Activated CD8-positive, alpha-beta memory T cell treated with anti-CD3 and anti-CD28 coated beads, Interleukin-2, amount 50 U/mL, for 24 hours (primary cell): ENCODE results near the gene SV2C.

ENCODE experiments used
- DNase-seq: peaks from one replicate; pipeline ENCODE4 v3.0.0-alpha.2; 2020; ENCODE audit errors: extremely low read depth

The SV2C gene

GRCh38 chr5:76099286-76099702, 16.1 kb downstream of the SV2C start:
- DNase-seq = no peak

- DNase-seq = no peak
Observed at GRCh38 chr5:76099756-76100155, 16.6 kb downstream of the SV2C start.

- DNase-seq = no peak
Observed at GRCh38 chr5:76104027-76104426, 20.8 kb downstream of the SV2C start.

- DNase-seq = no peak
Observed at GRCh38 chr5:76106149-76106548, 23.0 kb downstream of the SV2C start.

- DNase-seq = no peak
Observed at GRCh38 chr5:76111477-76112174, 28.4 kb downstream of the SV2C start.

- no peak for DNase-seq
Observed at GRCh38 chr5:76113103-76113502, 29.9 kb downstream of the SV2C start.

- no peak for DNase-seq
Observed at GRCh38 chr5:76114179-76114851, 31.1 kb downstream of the SV2C start.

- no peak for DNase-seq
Observed at GRCh38 chr5:76125346-76125745, 42.2 kb downstream of the SV2C start.

- no peak for DNase-seq
Observed at GRCh38 chr5:76125888-76126287, 42.7 kb downstream of the SV2C start.

- DNase-seq = no peak
Observed at GRCh38 chr5:76134003-76134402, 50.8 kb downstream of the SV2C start.

- no peak for DNase-seq
Observed at GRCh38 chr5:76134646-76135045, 51.5 kb downstream of the SV2C start.

- no peak for DNase-seq
Observed at GRCh38 chr5:76137887-76138542, 54.8 kb downstream of the SV2C start.

GRCh38 chr5:76143884-76144283, 60.7 kb downstream of the SV2C start:
- no peak for DNase-seq

GRCh38 chr5:76144513-76145274, 61.5 kb downstream of the SV2C start:
- no peak for DNase-seq

- no peak for DNase-seq
Observed at GRCh38 chr5:76145945-76146344, 62.8 kb downstream of the SV2C start.

GRCh38 chr5:76149636-76150035, 66.5 kb downstream of the SV2C start:
- no peak for DNase-seq

- DNase-seq = no peak
Observed at GRCh38 chr5:76152161-76152560, 69.0 kb downstream of the SV2C start.

GRCh38 chr5:76152700-76153099, 69.5 kb downstream of the SV2C start:
- no peak for DNase-seq

GRCh38 chr5:76153271-76153670, 70.1 kb downstream of the SV2C start:
- DNase-seq = no peak

- DNase-seq = no peak
Observed at GRCh38 chr5:76154009-76154690, 71.0 kb downstream of the SV2C start.

GRCh38 chr5:76155536-76155935, 72.4 kb downstream of the SV2C start:
- no peak for DNase-seq

- no peak for DNase-seq
Observed at GRCh38 chr5:76162335-76162734, 79.2 kb downstream of the SV2C start.
